Bone marrow (tissue), 2 donors: ENCODE data around the gene HAUS8.

Source experiments
- DNase-seq, 2 donors: peaks; one replicate each; lab custom pipeline; 2025; lab: John Stamatoyannopoulos, UW

Gene HAUS8

GRCh38 chr19:17075864-17076542, 751 bp upstream of the HAUS8 start:
- DNase-seq, result peak in 1 of 2 donors; percentile 27

- DNase-seq, result no peak
Measured at GRCh38 chr19:17074634-17075034, 618 bp downstream of the HAUS8 start.

GRCh38 chr19:17073869-17074633, 1.2 kb downstream of the HAUS8 start:
- DNase-seq, result no peak

- DNase-seq, result no peak
Measured at GRCh38 chr19:17070912-17071311, 4.3 kb downstream of the HAUS8 start.

GRCh38 chr19:17070421-17070820, 4.8 kb downstream of the HAUS8 start:
- no peak for DNase-seq

- no peak for DNase-seq
Measured at GRCh38 chr19:17069193-17069592, 6.1 kb downstream of the HAUS8 start.

- DNase-seq, result no peak
Measured at GRCh38 chr19:17063428-17063827, 11.8 kb downstream of the HAUS8 start.

- no peak for DNase-seq
Measured at GRCh38 chr19:17061691-17062090, 13.6 kb downstream of the HAUS8 start.

- no peak for DNase-seq
Measured at GRCh38 chr19:17061205-17061604, 14.0 kb downstream of the HAUS8 start.

GRCh38 chr19:17060802-17061201, 14.4 kb downstream of the HAUS8 start:
- no peak for DNase-seq

- DNase-seq, result no peak
Measured at GRCh38 chr19:17058236-17058635, 17.0 kb downstream of the HAUS8 start.

GRCh38 chr19:17055636-17056035, 19.6 kb downstream of the HAUS8 start:
- DNase-seq, result no peak

- no peak for DNase-seq
Measured at GRCh38 chr19:17054746-17055145, 20.5 kb downstream of the HAUS8 start.

- peak in 1 of 2 donors; percentile 30 for DNase-seq
Measured at GRCh38 chr19:17052439-17052838, 22.8 kb downstream of the HAUS8 start.

- no peak for DNase-seq
Measured at GRCh38 chr19:17049711-17050280, 25.5 kb downstream of the HAUS8 start.

- DNase-seq, result no peak
Measured at GRCh38 chr19:17048885-17049453, 26.3 kb downstream of the HAUS8 start.

- no peak for DNase-seq
Measured at GRCh38 chr19:17045907-17046502, 29.2 kb downstream of the HAUS8 start.

- no peak for DNase-seq
Measured at GRCh38 chr19:17043744-17044143, 31.5 kb downstream of the HAUS8 start.

- no peak for DNase-seq
Measured at GRCh38 chr19:17041976-17042375, 33.3 kb downstream of the HAUS8 start.

GRCh38 chr19:17037966-17038500, 37.2 kb downstream of the HAUS8 start:
- no peak for DNase-seq

- no peak for DNase-seq
Measured at GRCh38 chr19:17037184-17037583, 38.1 kb downstream of the HAUS8 start.

- no peak for DNase-seq
Measured at GRCh38 chr19:17036640-17037039, 38.6 kb downstream of the HAUS8 start.
